GM13977 (cell line): ENCODE results near the gene TGM2.

ENCODE experiments used
- DNase-seq: peaks from one replicate; pipeline ENCODE4 v3.0.0; 2012; ENCODE audit warnings: low spot score
- in situ Hi-C: fragments of 300-500 bp; cut with MboI; formaldehyde crosslinking; loops from one replicate; pipeline ENCODE4 v1.12.0; 2022; ENCODE audit warnings: low sequenced_read_pairs, low pct_unique_long_range_greater_than_20kb, mixed read lengths, inconsistent platforms; ENCODE audit not compliant: unreplicated experiment
- TF ChIP-seq, protein P1 (sequence below): IDR thresholded peaks from 2 replicates; pipeline ENCODE4 v1.5.1; 2012; ENCODE audit warnings: mild to moderate bottlenecking, control low read depth; ENCODE audit not compliant: insufficient read depth; ENCODE audit errors: extremely low read depth, missing control alignments

TGM2 gene

DNA sequence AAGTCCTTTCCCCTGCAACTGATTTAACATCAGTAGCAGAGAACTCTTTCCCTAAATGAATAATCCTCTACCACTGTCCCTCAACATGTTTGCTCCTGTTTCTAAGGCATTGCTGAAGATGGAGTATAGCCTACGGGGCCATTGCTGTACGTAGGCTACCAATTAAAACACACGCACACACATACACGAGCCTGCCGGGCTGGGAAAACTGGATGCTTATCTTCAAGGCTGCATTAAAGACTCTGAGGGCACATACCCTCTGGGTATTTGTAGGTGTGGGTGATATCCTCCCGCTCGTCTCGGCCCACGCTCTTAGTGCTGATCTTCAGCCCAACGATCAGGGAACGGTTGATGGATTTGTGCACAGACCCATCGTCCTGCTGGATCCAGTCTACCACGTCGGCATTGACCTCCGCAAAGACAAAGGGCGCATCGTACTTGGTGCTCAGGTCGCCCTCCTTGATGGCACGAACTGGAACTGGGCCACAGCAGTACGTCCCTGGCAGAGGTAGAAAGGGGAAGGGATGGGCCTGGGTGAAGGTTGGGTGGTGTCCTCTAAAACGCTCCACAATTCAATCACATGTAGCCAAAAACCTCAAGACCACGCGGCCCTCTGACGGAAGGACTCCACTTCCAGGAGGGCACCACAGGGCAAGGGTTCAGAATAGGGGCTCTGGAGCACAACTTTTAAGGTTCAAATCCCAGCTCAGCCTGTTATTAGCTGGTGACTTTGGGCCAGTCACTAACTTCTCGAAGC is 25.7 kb downstream of the TGM2 start:
- TF ChIP-seq, protein P1, sequence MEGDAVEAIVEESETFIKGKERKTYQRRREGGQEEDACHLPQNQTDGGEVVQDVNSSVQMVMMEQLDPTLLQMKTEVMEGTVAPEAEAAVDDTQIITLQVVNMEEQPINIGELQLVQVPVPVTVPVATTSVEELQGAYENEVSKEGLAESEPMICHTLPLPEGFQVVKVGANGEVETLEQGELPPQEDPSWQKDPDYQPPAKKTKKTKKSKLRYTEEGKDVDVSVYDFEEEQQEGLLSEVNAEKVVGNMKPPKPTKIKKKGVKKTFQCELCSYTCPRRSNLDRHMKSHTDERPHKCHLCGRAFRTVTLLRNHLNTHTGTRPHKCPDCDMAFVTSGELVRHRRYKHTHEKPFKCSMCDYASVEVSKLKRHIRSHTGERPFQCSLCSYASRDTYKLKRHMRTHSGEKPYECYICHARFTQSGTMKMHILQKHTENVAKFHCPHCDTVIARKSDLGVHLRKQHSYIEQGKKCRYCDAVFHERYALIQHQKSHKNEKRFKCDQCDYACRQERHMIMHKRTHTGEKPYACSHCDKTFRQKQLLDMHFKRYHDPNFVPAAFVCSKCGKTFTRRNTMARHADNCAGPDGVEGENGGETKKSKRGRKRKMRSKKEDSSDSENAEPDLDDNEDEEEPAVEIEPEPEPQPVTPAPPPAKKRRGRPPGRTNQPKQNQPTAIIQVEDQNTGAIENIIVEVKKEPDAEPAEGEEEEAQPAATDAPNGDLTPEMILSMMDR: no peak
- in situ Hi-C loops: no loop called here
- DNase-seq: no peak

DNA sequence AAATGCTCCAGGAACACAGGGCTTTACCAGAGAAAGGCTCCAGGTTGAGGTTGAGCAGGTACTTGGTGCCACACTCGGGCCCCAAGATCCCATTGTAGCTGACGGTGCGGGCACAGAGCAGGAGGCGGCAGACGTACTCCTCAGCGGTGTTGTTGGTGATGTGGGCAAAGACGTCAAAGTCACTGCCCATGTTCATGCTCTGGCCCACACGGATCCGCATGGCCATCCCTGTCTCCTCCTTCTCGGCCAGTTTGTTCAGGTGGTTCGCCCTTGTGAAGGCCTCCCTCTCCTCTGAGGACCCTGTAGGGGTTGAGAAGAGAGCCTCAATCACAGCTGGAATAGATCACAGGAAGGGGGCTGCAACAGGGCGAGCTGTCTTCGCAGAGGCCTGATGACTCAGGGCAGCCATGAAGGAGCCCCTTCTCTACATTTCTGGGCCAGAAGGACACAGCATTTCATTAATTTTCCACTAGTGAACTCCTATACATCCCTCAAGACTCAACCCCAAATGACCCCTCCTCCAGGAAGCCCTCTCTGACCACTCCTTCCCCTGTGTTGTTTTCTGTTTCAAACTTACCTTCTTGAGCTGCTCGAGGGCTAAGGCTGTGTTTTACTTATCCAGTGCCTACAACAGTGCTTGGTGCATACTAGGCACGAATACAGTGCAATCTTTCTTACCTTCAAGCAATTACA is 26.8 kb downstream of the TGM2 start:
- in situ Hi-C loops: no loop called here
- TF ChIP-seq, protein P1: no peak

DNA sequence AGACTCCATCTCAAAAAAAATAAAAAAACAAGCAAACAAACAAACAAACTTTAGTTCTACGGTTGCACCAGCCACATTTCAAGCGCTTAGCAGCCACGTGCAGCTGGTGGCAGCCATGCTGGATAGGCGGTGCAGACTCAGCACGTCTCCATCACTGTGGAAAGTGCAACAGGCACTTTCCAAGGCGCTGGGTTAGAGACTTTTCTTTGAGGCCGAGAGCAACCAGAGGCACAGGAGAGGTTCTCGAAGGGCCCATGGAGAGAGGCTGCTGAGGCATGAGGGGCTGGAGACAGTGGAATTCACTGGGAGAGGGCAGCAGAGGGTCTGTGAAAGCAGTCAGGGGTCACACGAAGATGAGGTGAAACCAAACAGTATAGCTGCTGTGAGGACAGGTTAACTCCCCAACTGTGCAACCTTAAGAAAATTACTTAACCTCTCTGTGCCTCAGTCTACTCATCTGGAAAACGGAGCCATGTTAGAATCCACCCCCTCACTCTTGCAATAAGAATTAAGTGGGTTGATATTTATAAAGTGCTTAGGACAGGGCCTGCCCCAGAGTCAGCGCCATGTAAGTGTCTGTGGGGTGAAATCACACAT is 27.5 kb downstream of the TGM2 start:
- in situ Hi-C loops: no loop called here
- no peak for DNase-seq
- TF ChIP-seq, protein P1: no peak

More for the DNA sequence above, 26.8 kb downstream of the TGM2 start:
- DNase-seq: no peak

DNA sequence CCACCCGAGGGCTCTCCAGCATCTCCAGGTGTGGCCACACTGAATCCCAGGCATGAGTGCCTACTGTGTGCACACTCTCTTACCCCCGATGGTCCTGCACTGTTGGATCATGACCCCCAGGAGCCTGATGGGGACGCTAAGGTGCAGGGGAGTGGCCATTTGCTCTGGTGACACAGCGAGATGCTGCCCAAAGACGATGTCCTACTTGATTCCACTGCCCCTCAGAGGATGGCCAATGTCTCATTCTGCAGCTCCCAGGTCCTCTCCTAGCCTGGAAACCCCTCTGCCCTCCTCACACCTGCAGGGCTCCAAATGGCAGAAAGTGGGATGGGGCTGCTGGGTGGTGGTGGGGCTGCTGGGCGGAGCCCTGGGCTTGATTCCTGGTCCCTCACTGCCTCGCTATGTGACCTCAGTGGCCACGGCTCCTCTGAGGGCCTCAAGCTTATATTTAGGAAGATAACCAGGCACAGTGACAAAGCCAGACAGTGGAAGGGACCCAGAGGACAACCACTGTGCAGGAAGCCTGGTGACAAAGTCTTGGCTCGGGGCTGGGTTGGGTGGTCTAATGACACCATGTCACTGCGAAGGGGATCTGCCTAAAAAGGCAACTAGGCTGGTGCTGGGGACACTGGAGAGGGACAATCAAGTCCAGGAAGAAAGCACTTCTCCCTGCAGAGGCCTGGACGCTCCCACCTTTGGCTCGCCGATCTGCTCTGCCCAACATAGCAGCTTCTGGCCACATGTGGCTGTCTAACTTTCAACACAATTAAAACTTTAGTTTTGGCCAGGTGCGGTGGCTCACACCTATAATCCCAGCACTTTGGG is 28.4 kb downstream of the TGM2 start:
- TF ChIP-seq, protein P1: no peak
- no peak for DNase-seq
- in situ Hi-C loops: no loop called here

DNA sequence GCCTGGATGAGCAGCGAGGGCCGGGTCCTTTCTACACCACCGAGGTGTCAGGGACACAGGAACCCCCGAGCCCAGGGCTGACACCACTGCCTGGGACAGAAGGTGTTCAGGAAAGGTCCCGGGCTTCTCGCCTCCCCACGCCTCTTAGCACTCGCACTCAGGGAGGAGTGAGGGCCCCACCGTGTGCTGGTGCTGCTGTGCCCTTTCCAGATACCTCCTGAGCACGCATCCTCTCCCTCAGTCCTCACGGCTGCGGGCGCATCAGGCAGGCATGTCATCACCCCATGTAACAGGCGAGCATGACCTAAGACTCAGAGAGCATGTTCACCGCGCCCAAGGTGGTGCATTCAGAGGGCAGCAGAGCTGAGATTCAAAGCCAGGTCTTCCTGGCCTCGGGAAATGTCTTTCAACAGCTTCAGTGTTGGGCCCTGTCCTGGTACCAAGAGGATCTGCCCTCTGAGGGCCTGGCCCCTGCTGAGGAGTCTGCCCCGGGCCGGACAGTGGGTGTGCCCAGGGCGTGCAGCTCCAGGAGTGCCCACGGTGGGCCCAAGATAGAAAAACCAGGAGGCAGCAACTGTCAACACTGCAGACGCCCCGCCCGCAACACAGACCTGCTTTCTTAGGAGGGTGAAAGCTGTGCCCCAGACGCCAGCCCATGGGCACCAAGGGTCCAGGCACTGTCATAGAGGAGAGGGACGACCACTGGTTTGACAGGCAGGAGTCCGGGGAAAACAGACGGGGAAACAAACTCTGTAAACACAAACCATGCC is 29.2 kb downstream of the TGM2 start:
- in situ Hi-C loops: no loop called here
- no peak for DNase-seq
- TF ChIP-seq, protein P1: no peak
